HG03457 (cell line): ENCODE results near the gene CLCA1.

Experiments used
- ATAC-seq: cut with Tn5 transposase; IDR thresholded peaks from one replicate; pipeline ENCODE4 v1.9.1; 2021; ENCODE audit warnings: moderate number of reproducible peaks; ENCODE audit not compliant: unreplicated experiment

Gene CLCA1

DNA sequence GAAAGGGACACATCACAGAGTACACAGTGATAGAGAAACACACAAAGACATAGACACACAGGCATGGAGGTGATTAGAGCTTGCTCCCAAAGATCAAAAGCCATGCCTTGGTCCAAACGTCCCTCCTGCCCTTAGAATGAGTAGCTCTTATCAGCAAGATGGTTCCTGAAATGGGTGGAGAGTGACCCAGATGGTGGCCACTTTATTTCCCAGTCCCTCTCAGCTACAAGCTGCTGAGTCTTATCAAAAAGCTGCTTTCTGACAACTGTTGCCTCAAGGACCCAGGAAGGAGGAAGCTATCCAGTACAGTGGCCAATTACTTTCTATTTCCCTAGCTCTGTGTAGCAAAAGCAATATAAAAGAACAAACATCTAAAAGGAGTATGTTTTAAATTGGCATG is 7.7 kb upstream of the CLCA1 start:
- ATAC-seq: no peak

DNA sequence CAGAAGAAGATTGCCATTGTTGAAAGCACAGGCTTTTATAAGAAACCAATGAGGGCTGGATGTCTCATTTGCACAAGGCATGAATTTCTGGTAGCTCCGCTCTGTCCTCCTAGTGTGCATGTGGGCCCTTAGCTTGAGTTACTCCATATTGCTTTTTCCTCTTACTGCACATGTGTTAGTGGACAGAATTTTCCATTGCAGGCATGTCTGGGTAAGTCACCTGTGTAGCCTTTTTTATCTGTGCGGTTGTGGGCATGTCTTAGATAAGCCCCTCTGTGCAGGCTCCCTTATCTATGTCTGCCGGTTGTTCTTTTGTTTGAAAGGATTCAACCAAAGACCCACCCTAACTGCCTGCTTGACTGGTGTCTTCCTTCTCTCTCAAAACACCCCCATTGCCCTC is 7.2 kb upstream of the CLCA1 start:
- ATAC-seq: no peak

DNA sequence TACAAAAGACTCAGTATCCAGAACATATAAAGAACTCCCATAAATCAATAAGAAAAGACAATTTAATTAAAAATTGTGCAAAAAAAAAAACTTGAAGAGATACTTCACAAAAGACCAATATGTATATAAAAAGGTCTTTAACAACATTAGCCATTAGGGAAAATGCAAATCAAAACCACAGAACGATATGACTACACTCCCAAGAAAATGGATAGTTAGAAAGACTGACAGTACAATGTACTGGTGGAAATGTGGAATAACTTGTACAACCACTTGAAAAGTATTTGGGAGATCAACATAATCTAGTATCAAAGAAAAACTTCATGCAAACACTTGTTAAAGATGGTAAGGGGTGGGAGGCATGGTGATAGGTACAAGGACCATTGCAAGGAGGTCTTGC is 3.9 kb upstream of the CLCA1 start:
- ATAC-seq: no peak

DNA sequence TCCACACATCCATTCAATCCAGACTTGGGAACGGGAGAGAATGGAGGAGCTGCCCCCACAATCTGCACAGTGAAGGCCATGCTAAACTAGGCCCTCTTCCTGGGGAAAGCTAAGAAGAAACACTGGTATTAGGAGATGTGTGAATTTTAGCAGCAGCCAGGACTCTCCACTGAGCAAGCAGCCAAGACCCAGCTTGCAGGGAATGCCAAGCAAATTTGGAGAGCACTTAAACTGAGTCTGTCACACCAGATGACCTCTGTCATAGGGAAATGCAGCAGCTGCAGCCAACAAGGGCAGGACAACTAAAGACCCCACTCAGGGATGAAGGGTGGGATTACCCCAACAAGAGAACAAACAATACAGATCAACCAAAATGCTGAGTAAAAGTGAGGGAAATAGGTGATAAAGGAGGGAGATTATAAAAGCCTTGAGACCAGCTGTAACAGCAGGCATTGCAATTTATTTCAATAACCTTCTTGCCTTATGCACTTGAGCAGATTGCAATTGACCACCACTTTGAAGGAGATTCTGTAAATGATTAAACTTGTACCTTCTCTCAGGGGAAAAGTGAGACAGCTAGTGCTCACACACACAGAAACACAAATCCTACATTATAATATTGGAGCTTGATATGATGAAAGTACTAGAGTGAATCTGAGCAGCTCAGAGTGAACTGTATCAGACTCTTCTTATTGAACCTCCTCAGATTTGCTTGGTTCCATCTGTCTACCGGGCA is 2.5 kb upstream of the CLCA1 start:
- ATAC-seq: no peak

DNA sequence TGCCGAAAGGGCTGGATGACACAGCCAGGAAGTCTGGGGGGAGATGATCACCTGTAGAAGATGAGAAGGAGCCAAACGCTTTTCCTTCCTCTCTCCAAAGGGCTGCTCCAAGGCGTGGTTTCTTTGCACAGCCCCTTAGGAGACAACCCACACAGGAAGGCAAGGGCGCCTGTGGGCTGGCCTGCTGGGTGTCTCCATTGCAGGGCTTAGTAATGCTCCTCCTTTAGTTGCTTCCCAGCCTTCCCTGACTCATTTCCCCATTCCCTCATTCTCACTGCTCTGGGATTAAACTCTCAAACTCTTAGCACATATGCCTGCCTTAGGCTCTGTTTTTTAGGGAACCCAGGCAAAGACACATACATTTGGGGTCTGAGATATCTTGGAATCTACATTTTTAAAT is 1.7 kb upstream of the CLCA1 start:
- no peak for ATAC-seq

DNA sequence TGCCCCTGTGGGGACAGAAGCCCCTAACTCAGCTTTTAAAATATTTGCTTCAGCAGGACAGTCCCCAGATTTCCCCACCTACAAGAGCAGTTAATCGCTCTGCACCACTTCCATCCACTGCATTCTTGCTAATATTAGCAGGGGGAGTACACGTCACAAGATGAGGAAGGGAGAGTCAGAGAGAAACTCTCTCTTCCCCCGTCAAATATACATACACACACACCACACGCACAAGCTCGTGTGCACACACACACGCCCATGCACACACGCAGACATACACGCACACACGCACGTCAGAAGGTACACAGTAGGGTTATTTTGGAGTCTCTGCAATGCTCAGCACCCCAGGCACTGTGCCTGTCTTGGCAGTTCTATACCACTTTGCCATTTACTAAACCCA is 2.1 kb downstream of the CLCA1 start:
- ATAC-seq: no peak

DNA sequence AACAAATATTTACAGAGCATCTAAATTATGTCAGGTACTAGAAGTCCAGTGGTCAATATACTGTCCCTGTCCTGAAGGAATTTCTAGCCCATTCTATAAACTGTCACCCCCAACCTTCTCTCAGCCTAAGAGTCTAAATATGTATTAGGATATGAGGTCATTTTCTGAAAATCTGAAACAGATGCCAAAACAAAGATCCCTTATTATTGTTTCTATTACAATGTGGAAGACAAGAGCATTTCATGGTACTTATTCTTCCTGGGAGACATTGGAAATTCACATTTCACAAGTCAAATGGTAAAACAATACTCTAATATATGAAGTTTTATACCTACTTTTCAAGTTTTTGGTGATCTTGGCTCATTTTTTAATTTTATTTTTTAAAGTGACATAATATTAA is 2.6 kb downstream of the CLCA1 start:
- no peak for ATAC-seq

DNA sequence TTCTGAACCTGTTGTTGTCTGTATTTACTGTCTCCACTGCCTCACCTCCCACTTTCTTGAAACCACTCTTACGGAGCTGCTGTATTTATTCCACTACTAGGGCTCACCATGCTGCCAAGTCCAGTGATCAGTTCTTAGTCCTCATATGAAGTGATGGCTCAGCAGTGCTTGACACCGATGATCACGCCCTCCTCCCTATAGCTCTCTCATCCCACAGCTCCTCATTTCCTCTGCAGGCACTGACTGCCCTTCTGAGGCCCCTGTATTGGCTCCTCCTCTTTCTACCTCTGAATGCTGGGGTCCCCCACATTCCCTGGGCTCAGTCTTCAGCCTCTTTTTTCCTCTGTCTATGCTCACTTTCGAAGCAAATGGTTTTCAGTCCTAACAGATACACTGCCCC is 3.4 kb downstream of the CLCA1 start:
- ATAC-seq: no peak

DNA sequence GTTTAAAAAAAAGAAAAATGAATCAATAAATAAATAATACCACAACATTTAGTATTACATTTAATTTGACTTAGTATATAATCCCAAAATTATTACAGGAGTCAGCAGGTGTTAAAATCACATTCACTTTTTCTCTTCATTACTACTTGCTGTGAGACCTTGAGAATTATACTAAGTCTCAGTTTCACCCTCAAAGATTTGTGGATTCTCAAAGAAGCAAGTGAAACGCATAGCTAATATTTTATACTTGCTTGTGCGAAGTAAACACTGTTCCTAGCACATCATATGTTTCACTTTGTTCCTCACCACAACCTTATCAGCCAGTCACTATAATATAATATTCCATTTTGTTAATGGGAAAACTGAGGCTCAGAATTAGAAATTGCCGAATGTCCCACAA is 4.0 kb downstream of the CLCA1 start:
- ATAC-seq: no peak

DNA sequence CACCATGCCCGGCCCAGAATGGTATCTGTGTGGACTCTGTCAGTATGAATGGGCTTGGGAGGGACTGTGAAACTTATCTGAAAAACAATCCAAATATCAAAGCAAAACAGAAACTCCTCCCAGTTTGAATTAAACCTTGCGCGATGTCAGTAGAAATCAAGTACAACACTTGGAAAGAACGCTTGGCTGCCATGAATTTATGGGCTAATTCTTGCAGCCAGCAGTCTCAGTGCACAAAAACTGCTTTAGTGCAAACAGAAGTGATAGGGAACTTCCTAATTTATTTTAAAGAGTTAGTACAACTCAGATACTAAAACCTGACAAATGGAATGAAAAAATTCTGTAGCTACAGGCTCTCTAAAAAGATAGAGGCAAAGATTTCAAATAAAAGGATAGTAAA is 8.5 kb downstream of the CLCA1 start:
- no peak for ATAC-seq

DNA sequence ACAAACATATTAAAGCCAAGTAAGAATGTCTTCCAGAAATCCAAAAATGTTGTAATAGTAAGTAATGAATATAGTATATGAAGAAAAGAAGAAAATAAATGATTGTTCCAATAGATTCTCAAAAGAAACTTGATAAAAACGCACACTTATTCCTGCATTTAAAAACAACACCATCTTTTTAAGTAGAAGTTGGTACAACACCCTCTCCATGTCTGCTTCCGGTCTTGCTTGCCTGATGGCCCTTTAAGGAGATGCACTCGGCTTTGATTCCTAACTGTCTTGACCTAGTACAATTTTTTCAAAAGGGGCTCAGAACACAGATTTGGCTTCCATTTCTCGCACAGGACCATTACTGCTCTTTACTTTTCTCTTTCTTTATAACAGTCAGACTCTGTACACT is 9.0 kb downstream of the CLCA1 start:
- no peak for ATAC-seq

DNA sequence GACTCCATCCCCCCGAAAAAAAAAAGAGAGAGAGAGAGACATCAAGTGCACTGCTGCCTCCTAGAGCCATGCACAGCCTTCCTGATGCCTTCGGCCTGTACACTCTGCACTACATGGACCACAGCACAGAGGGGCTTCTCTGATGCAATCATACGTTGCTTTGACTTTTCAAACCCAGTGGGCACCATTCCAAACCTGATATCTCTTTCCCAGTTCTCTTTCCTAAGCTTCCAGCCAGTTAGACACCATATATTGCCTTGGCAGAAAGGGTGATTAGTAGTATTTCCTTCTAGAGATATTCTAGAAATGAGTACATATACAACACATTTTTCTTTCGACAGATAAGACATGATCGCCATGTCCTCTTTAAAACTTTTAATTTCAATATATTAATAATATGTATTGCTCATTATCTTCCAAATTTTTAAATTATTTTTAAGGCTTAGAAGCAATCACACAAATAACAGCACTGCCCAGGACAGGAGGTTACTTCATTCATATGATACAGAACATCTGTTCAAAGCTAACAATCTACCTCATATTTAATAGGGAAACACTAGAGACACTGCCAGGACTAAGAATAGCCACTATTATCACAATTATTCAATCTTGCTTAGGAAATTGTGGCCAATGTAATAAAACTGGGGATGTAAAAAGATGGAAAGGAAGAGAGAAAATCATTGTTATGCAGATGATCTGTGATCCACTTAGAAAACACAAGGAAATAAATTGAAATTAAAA is 9.9 kb downstream of the CLCA1 start:
- no peak for ATAC-seq

DNA sequence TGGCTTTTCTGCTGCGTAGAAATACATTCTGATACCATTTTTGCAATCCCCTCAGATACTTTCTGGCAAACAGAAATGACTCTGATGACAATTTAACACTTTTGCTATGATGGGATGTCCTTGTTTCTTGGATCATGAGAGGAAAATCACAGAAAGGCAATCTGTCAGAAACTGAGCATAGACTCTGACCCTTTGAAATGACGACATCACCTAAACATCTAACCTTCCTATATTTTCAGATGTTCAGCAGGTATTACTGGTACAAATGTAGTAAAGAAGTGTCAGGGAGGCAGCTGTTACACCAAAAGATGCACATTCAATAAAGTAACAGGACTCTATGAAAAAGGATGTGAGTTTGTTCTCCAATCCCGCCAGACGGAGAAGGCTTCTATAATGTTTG is 13.2 kb downstream of the CLCA1 start:
- ATAC-seq: no peak

DNA sequence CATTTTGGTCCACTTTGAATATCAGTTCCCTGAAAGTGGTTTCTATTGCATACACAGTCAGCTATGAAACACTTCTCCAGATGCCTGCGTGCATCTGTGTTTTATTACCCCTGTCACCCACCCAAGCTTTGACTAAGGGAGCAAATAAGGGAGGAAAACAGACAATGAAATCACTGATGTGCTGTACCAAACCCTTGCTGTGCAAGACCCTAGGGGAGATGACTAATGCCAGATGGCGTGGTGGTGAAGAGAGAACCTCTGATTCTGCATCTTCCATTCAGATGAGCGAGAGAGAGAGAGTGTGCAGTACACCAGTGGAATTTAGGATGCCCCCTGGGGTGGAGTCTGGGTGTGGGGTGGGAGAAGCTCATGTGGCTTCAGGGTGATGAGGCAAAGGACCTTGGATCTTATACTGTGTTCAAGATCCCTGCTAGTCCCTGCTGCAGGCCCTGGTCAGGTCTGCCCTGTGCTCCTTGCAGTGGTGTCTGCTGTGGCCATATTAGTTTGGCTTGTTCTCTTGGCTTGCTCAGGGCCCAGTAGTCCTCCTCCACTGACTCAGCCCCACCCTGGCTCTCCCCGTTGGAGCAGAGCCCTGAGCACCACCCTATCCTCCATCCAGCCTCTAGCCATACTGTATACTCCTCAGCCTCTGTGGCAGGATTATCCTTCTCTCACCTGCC is 18.5 kb downstream of the CLCA1 start:
- ATAC-seq: no peak

DNA sequence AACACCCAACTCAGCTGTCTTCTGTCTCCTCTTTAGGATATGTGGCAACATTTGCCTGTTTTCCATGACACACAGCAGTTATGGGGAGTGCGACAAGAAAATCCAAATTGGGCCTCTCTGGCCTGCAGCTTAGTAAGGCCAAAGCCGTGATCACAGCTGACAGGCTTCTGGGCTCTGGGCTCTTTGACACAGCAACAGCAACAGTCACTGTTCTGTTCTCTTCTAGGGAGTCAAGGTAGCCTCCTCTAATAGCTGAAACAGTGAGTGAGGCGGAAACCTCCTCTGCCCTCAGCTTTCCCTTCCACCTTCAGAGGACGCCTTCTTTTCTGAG is 19.0 kb downstream of the CLCA1 start:
- no peak for ATAC-seq

DNA sequence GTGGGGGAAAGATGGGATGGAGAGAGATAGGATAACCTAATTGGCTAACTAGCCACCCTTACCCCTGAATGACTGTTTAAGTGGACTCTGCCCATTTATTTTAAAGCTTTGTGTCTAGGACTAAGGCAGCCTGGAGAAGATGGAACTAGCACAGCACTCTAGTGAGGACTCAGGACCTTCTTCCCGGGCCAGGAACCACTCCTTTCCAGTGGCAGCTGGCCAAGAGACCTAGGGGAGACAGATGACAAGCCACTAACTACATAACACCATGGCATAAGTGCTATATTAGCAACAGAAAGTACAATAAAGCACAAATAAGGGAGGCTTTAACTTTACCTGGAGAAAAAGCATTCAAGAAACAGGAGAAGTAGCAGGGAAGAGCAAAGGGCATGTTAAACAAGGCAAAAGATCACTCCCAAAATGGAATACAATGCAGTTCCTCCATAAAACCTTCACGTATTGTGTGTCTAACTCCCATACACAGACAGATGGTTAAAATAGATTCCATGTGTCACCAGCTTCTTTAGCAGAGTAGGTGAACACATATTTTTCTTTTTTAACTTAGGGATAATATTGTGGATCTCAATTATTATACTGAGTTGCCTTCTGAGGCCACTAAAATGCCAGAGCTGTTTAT is 20.6 kb downstream of the CLCA1 start:
- ATAC-seq: no peak

DNA sequence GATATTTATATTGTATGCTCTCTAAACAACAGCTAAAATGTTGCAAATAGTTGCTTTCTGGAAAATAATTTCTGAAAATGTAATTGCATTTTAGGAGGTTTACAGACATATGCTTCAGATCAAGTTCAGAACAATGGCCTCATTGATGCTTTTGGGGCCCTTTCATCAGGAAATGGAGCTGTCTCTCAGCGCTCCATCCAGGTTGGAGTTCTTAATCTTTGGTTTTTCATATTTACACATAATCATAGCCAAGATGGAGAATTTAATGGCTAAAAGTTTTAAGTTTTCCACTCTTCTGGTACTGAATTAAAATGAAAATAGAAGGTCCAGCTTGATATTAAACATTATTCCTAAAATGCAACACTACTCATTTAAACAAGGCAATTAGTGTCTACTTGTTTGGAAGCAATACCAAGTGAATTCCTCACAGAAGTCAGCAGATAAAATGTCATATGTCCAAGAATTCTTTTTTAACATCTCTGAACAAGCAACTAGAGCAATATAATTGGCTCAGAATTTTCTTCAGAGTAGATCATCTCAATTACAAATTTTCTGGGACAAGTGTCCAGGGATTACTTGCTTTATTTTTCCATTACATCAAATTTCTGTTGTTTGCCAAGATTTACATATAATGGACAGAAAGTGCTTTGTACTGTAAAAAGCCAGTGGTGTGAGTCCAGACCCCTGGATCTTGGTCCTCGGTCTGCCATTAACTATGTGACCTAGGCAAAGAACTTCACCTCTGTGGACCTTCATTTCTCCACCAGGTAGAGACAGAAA is 22.6 kb downstream of the CLCA1 start:
- ATAC-seq: no peak

DNA sequence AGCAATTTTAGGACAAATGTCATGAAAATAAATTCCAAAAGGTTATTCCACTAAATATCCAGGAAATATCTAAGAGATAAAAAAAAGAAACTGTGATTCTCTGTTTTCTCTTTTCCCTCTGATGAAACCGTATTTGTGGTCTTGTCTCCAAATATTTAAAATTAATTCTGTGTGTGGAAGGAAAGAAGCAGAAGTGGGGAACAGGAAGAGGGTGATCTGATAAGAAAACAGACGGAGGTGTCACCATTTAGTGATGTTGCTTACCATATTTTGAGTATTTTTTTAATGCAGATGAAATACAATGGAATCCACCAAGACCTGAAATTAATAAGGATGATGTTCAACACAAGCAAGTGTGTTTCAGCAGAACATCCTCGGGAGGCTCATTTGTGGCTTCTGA is 29.6 kb downstream of the CLCA1 start:
- ATAC-seq: no peak

DNA sequence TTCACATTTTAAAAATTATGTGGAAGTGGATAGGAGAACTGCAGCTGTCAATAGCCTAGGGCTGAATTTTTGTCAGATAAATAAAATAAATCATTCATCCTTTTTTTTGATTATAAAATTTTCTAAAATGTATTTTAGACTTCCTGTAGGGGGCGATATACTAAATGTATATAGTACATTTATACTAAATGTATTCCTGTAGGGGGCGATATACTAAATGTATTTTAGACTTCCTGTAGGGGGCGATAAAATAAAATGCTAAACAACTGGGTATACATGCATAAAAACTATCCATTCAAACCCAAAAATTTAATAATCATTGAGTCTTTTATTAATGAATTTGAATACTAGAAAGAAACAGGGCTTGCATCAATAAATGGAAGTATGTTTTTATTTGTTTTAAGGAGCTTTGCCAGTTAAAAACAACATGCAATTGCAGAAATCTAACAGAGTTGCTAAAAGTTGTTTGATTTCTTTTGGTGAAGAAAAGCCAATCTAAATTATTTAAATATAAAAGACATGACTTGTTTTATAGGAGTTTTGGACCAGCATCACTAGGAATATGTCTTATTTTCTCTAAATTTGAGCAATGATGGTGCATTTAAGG is 31.4 kb downstream of the CLCA1 start:
- ATAC-seq: no peak

DNA sequence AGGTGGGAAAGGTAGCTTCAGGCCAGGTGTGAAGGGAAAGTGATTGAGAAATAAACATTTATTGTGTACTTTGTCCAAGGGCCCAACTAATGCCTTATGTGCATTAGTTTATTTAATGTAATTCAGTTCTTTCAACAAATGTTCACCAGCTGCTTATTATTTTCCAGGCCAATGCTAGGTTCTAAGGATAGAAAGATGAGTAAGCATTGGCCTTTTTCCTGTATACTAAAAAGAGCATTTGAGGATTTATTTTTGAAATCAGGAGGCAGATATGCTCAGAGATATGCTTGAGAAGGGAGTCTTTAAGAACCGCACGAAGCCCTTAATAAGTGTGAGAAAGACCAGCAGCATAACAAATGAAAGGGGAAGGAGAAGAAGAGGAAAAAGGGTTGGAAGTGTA is 32.0 kb downstream of the CLCA1 start:
- ATAC-seq: no peak
